HCT116 (cell line): ENCODE measurements around the gene SPARC. TPM values are rescaled to one million over a fixed set of nuclear protein-coding genes. Genes with fewer than 3 reads are reported as not detected.

Experiments used
- ATAC-seq: fragments of 200-7000 bp; cut with Tn5 transposase; 2 replicates; pipeline ENCODE4 v1.9.1; 2020; ENCODE audit warnings: mild to moderate bottlenecking, moderate library complexity
- BruUV-seq: library from RNA; stranded (reverse); fragments of 400-500 nt; replicated peaks from 2 replicates; lab custom pipeline; 2021; lab: Mats Ljungman, UMichigan
- CTCF ChIA-PET: fragments of 300-600 bp; sonication (Branson Sonifier 250); formaldehyde crosslinking; loops from one replicate; lab custom pipeline; 2021; ENCODE audit warnings: antibody characterized with exemption; lab: Charles Lee
- POLR2A ChIA-PET: fragments of 300-600, 350-600 bp; sonication (Branson Sonifier 250); formaldehyde crosslinking; loops from one replicate; lab custom pipeline; 2021; ENCODE audit warnings: antibody characterized with exemption; lab: Charles Lee
- RAD21 ChIA-PET, 2 experiments: fragments of 300-600 bp; sonication (Branson Sonifier 250); formaldehyde crosslinking; loops; one replicate each; lab custom pipeline; 2023; ENCODE audit warnings: low total read pairs in 2 of 2; ENCODE audit not compliant: uncharacterized antibody in 2 of 2, unreplicated experiment in 2 of 2, low non-redundant PET in 1 of 2; lab: Charles Lee
- DNase-seq: peaks from one replicate; pipeline ENCODE4 v3.0.0-alpha.2; 2010; ENCODE audit warnings: low read depth, low spot score
- H2AFZ ChIP-seq: fragments of 200-600 bp; shearing (Covaris generic), sonication (generic); 2 replicates; pipeline ENCODE4 v1.6.1; 2017; ENCODE audit warnings: low read depth, mixed run types, mixed read lengths, antibody characterized with exemption, low read length; ENCODE audit not compliant: poor library complexity, severe bottlenecking
- H3K27ac ChIP-seq: 2 replicates; pipeline ENCODE4 v1.5.1; 2012; ENCODE audit warnings: low read depth, low read length
- H3K27me3 ChIP-seq: fragments of 200-600 bp; sonication (generic); 2 replicates; pipeline ENCODE4 v1.6.1; 2016; ENCODE audit warnings: mixed run types, low read length, mixed read lengths; ENCODE audit not compliant: insufficient read depth
- H3K36me3 ChIP-seq, 2 experiments: fragments of 200-500 bp in 1 of 2; fragments of 200-600 bp in 1 of 2; sonication (Bioruptor generic) in 1 of 2; sonication (generic) in 1 of 2; 2 replicates each; pipeline versions ENCODE4 v1.5.1 to v1.6.1; 2014 to 2016; ENCODE audit warnings: low read length in 2 of 2, inconsistent platforms in 1 of 2, mixed read lengths in 1 of 2, mixed run types in 1 of 2; ENCODE audit not compliant: insufficient read depth in 2 of 2, control insufficient read depth in 1 of 2
- H3K4me1 ChIP-seq, 2 experiments: fragments of 200-600 bp in 1 of 2; sonication (generic) in 1 of 2; 2 replicates each; pipeline versions ENCODE4 v1.5.1 to v1.6.1; 2012 to 2017; ENCODE audit warnings: low read length in 2 of 2, inconsistent platforms in 1 of 2, mild to moderate bottlenecking in 1 of 2, mixed read lengths in 1 of 2, mixed run types in 1 of 2, moderate library complexity in 1 of 2; ENCODE audit not compliant: insufficient read depth in 2 of 2, control insufficient read depth in 1 of 2
- H3K4me2 ChIP-seq: fragments of 200-600 bp; sonication (generic); 2 replicates; pipeline ENCODE4 v1.6.1; 2017; ENCODE audit warnings: mixed run types, low read length, mixed read lengths
- H3K4me3 ChIP-seq, 2 experiments: fragments of 200-600 bp in 1 of 2; sonication (generic) in 1 of 2; replicated peaks in 1 of 2; 2 replicates each; pipeline ENCODE4 v1.5.1; 2011 to 2016; ENCODE audit warnings: low read length in 2 of 2, control low read depth in 1 of 2, low read depth in 1 of 2, mild to moderate bottlenecking in 1 of 2, mixed read lengths in 1 of 2, mixed run types in 1 of 2
- H3K79me2 ChIP-seq: fragments of 200-600 bp; sonication (generic); 2 replicates; pipeline ENCODE4 v1.6.1; 2017; ENCODE audit warnings: mild to moderate bottlenecking, mixed run types, low read length, moderate library complexity, mixed read lengths; ENCODE audit not compliant: insufficient read depth
- H3K9ac ChIP-seq: fragments of 200-600 bp; sonication (generic); 2 replicates; pipeline ENCODE4 v1.6.1; 2016; ENCODE audit warnings: low read length, mixed read lengths
- H3K9me2 ChIP-seq: fragments of 200-600 bp; sonication (generic), shearing (Covaris generic); 2 replicates; pipeline ENCODE4 v1.6.1; 2017; ENCODE audit warnings: mixed run types, mild to moderate bottlenecking, moderate library complexity; ENCODE audit not compliant: insufficient read depth
- H3K9me3 ChIP-seq, 2 experiments: fragments of 200-500 bp in 1 of 2; fragments of 200-600 bp in 1 of 2; sonication (Bioruptor generic) in 1 of 2; sonication (generic) in 1 of 2; 2 replicates each; pipeline ENCODE4 v1.6.1; 2014 to 2017; ENCODE audit warnings: low read length in 2 of 2, mixed read lengths in 2 of 2, inconsistent platforms in 1 of 2, low read depth in 1 of 2, mild to moderate bottlenecking in 1 of 2, mixed run types in 1 of 2, moderate library complexity in 1 of 2; ENCODE audit not compliant: control insufficient read depth in 1 of 2, insufficient read depth in 1 of 2
- H4K20me1 ChIP-seq: fragments of 200-600 bp; sonication (generic), shearing (Covaris generic); 2 replicates; pipeline ENCODE4 v1.6.1; 2017; ENCODE audit warnings: mixed run types, mild to moderate bottlenecking, moderate library complexity; ENCODE audit not compliant: insufficient read depth
- ATF3 ChIP-seq: IDR thresholded peaks from 2 replicates; pipeline ENCODE4 v1.6.1; 2012
- CTCF ChIP-seq, 3 experiments: fragments of 200-600 bp in 1 of 3; sonication (generic) in 1 of 3; IDR thresholded peaks in 2 of 3; conservative IDR thresholded peaks in 1 of 3; 2 replicates each; pipeline ENCODE4 v1.5.1; 2012 to 2017; ENCODE audit warnings: low read depth in 2 of 3, low read length in 2 of 3, antibody characterized with exemption in 1 of 3, borderline replicate concordance in 1 of 3, control low read depth in 1 of 3, mild to moderate bottlenecking in 1 of 3, mixed read lengths in 1 of 3, mixed run types in 1 of 3, moderate library complexity in 1 of 3; ENCODE audit not compliant: insufficient read depth in 1 of 3
- EGR1 ChIP-seq: IDR thresholded peaks from 2 replicates; pipeline ENCODE4 v1.6.1; 2012; ENCODE audit warnings: low read depth
- ELF1 ChIP-seq: IDR thresholded peaks from 2 replicates; pipeline ENCODE4 v1.6.1; 2012; ENCODE audit warnings: low read depth, borderline replicate concordance
- EZH2phosphoT487 ChIP-seq: fragments of 200-600 bp; IDR thresholded peaks from 2 replicates; pipeline ENCODE4 v1.6.1; 2018; ENCODE audit warnings: antibody characterized with exemption, borderline replicate concordance
- JUND ChIP-seq: IDR thresholded peaks from 2 replicates; pipeline ENCODE4 v1.6.1; 2012
- POLR2A ChIP-seq: IDR thresholded peaks from 2 replicates; pipeline ENCODE4 v1.7.0; 2011; ENCODE audit warnings: borderline replicate concordance; ENCODE audit not compliant: insufficient read depth, insufficient read length; ENCODE audit errors: extremely low read depth
- POLR2AphosphoS5 ChIP-seq: IDR thresholded peaks from 2 replicates; pipeline ENCODE4 v1.6.1; 2011; ENCODE audit warnings: mild to moderate bottlenecking, low read depth, low read length, moderate library complexity
- RAD21 ChIP-seq: IDR thresholded peaks from 2 replicates; pipeline ENCODE4 v1.6.1; 2012; ENCODE audit warnings: low read depth, mild to moderate bottlenecking
- SIN3A ChIP-seq: IDR thresholded peaks from 2 replicates; pipeline ENCODE4 v1.6.1; 2012; ENCODE audit warnings: low read depth
- SP1 ChIP-seq: IDR thresholded peaks from 2 replicates; pipeline ENCODE4 v1.6.1; 2012; ENCODE audit warnings: low read depth
- ZFX ChIP-seq: fragments of 450-650 bp; IDR thresholded peaks from 2 replicates; pipeline ENCODE4 v1.6.1; 2017
- intact Hi-C: fragments of 100-400 bp; cut with micrococcal nuclease; formaldehyde crosslinking; loops from 2 replicates; pipeline ENCODE4 v1.10.0; 2022
- total RNA-seq: library from RNA; stranded (reverse); gene quantifications from one replicate; pipeline ENCODE4 v1.2.1, GENCODE V29; 2021; ENCODE audit not compliant: unreplicated experiment
- TF ChIP-seq, protein P1 (sequence below): IDR thresholded peaks from 2 replicates; pipeline ENCODE4 v1.6.1; 2012; ENCODE audit warnings: low read depth

SPARC gene
- total RNA-seq, 1 experiment from 2014 or later: 3.0 TPM

DNA sequence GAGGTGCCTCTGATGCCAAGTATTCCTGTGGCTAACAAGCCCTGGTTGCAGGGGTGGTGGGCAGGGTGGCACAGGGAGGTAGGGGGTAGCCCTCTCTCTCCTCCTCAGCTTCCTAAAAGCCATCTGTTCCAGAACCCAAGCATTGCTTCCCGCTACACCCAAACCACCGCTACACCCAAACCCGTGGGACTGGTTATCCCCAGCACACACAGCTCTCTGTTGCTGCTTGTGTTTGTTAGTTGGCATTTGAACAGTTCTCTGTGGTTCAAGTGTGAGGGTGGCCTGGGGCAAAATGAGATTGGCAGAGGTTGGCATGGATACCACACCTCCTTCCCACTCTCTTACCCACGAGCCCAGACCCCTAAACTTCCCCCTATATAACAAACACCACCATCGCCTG is 40.4 kb downstream of the SPARC start:
- H3K9me2 ChIP-seq: no peaks in the 10 kb centered on the region
- POLR2A ChIA-PET: no interaction called here
- no peak overlapping the region for H3K4me2 ChIP-seq
- H3K4me3 ChIP-seq: no peak overlapping the region
- RAD21 ChIA-PET: no interaction called here
- peaks cover 4% of the 10 kb centered on the region; the same call in 1 of the 2 replicates for H3K27me3 ChIP-seq
- ATAC-seq (no peak), DNase-seq (no peak)
- H3K4me1 ChIP-seq: no peaks in the 10 kb centered on the region; a peak in 1 of 4 replicates
- TF ChIP-seq ZFX: no peak
- no peak for TF ChIP-seq JUND
- no peak for TF ChIP-seq POLR2AphosphoS5
- no peak for TF ChIP-seq SP1
- TF ChIP-seq ELF1: no peak
- no peak for TF ChIP-seq EZH2phosphoT487
- TF ChIP-seq CTCF (IDR thresholded peaks at IDR 0.05 in 2 of 3, conservative IDR thresholded peaks at IDR 0.05 in 1 of 3; ENCODE audit: borderline replicate concordance in 1 of 3, insufficient read depth in 1 of 3, low read depth in 2 of 3, low read length in 2 of 3): no peak
- TF ChIP-seq POLR2A: no peak
- no peaks in the 10 kb centered on the region for H3K36me3 ChIP-seq
- H3K27ac ChIP-seq: no peak overlapping the region
- H2AFZ ChIP-seq: no peak overlapping the region
- H3K9ac ChIP-seq: no peak overlapping the region
- CTCF ChIA-PET: no interaction called here
- no TSS peak for BruUV-seq
- H3K79me2 ChIP-seq: no peaks in the 10 kb centered on the region
- intact Hi-C loops: no loop called here
- H4K20me1 ChIP-seq: no peaks in the 10 kb centered on the region
- H3K9me3 ChIP-seq: no peaks in the 10 kb centered on the region

DNA sequence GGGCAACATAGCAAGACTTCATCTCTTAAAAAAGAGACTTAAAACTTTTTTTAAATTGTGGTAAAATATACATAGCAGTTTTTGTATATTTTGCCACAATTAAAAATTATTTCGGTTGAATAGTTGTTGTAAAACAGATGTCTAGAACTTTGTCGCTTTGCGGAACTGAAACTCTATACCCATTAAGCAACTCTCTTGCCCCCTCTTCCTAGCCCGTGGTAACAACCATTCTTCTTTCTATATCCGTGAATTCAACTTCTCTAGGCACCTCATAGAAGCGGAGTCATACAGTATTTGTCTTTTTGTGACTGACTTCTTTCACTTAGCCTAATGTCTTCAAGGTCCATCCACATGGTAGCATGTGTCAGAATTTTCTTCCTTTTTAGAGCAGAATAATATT is 43.3 kb downstream of the SPARC start:
- POLR2A ChIA-PET: no interaction called here
- H2AFZ ChIP-seq: no peak overlapping the region
- peaks cover 9% of the 10 kb centered on the region; the same call in 1 of the 2 replicates for H3K27me3 ChIP-seq
- no TSS peak for BruUV-seq
- DNase-seq (no peak), ATAC-seq (no peak)
- no peak overlapping the region for H3K9ac ChIP-seq
- H3K4me3 ChIP-seq: no peak overlapping the region
- H3K9me3 ChIP-seq: no peaks in the 10 kb centered on the region
- intact Hi-C loops: no loop called here
- H4K20me1 ChIP-seq: no peaks in the 10 kb centered on the region
- CTCF ChIA-PET: no interaction called here
- RAD21 ChIA-PET: no interaction called here
- H3K9me2 ChIP-seq: no peaks in the 10 kb centered on the region
- H3K36me3 ChIP-seq: no peaks in the 10 kb centered on the region
- no peak overlapping the region for H3K27ac ChIP-seq
- no peak overlapping the region for H3K4me2 ChIP-seq
- H3K4me1 ChIP-seq: no peaks in the 10 kb centered on the region; a peak in 1 of 4 replicates
- H3K79me2 ChIP-seq: no peaks in the 10 kb centered on the region
- TF ChIP-seq POLR2A (no peak), EGR1 (no peak), SP1 (no peak), RAD21 (no peak), SIN3A (no peak), ELF1 (no peak), ATF3 (no peak)
- TF ChIP-seq, protein P1, sequence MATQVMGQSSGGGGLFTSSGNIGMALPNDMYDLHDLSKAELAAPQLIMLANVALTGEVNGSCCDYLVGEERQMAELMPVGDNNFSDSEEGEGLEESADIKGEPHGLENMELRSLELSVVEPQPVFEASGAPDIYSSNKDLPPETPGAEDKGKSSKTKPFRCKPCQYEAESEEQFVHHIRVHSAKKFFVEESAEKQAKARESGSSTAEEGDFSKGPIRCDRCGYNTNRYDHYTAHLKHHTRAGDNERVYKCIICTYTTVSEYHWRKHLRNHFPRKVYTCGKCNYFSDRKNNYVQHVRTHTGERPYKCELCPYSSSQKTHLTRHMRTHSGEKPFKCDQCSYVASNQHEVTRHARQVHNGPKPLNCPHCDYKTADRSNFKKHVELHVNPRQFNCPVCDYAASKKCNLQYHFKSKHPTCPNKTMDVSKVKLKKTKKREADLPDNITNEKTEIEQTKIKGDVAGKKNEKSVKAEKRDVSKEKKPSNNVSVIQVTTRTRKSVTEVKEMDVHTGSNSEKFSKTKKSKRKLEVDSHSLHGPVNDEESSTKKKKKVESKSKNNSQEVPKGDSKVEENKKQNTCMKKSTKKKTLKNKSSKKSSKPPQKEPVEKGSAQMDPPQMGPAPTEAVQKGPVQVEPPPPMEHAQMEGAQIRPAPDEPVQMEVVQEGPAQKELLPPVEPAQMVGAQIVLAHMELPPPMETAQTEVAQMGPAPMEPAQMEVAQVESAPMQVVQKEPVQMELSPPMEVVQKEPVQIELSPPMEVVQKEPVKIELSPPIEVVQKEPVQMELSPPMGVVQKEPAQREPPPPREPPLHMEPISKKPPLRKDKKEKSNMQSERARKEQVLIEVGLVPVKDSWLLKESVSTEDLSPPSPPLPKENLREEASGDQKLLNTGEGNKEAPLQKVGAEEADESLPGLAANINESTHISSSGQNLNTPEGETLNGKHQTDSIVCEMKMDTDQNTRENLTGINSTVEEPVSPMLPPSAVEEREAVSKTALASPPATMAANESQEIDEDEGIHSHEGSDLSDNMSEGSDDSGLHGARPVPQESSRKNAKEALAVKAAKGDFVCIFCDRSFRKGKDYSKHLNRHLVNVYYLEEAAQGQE: no peak
